Superior temporal gyrus (tissue), 1 donor: ENCODE measurements around the gene ZNF619.
"Not testable (repeated sequence)": the region's sequence is repeated elsewhere in the genome, so short reads cannot be mapped to it uniquely, and the experiment has no call there.

Source experiments
- DNase-seq: peaks from one replicate; pipeline ENCODE4 v3.0.0-alpha.2; 2016; ENCODE audit errors: extremely low spot score

The ZNF619 gene

DNA sequence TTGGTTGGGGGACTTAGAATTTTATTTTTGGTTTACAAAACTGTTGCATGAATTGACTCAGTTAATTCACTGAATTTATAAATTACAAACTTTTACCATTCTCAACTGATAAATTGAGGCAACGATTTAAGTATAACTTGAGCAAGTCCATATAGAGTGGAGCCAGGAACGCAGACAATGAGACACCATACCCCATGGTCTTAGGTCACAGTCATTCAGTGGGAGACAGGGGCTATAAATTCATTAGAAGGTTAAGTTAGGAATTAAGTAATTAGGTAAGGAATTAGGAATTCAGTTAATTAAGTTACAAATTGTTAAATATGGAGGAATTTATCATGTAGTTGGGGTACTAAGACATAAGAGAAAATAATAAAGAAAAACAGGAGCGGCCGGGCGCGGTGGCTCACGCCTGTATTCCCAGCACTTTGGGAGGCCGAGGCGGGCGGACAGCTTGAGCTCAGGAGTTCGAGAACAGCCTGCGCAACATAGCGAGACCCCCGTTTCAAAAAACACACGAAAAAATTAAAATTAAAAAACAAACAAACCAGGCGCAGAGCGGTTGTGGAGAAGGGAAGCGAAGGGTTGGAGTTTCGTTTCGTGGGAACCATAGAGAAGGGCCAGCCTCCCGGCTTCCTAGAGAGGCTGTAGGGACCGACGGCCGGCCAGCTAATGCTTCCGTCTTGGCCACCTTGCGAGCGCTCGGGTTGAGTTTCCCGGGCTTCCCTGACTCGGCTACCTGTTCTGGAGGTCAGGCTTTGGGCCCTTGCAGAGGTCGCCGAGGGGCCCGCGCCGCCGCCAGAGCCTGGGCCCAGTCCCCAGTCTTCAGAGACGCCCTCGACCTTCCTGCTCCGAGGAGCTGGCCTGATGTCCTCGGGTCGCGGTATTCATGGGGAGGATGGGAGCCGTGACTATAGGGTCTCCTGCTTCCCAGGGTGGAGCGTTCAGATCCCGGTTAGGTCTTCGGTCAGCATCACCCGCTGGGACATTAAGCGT is at the start of gene ZNF619:
TSS of gene ZNF619 (plus strand) at position 645 of the 993 bp plus-strand sequence. CDS start 858 bp downstream, outside the sequence.
- DNase-seq: peak; percentile 83

DNA sequence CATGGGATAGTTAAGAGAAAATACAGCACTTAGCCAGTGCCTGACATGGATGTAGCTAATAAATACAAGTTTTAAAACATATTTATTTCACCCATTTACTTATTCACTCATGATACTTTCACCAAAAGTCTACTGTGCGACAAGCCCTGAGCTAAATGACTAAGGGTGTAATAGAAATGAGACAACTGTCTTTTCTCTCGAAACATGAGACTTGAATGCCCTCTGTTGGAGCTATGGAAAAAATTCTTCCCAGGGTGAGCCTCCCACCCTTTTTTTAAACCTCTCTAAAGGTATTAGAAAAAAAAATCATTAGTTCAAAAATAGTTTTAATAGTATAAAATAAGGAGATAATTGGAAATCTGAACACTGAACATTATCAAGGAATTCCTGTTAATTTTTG is 44.1 kb upstream of the ZNF619 start:
- no peak for DNase-seq

DNA sequence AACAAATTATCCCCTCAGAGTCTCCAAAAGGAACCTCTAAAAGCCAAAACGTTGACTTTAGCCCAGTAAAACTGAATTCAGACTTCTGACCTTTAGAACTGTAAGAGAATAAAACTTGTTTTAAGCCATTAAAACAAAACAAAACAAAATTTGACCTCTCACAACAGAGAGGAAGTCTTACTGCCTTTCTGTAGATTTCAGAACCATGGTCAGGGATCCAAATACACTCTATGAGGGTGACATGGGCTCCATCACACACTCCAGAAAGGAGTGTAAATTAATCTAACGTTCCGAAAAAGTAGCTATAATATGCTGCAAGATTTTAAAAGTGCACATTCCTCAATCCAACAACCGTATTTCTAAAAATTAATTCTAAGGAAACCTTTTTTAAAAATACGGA is 39.0 kb upstream of the ZNF619 start:
- no peak for DNase-seq

DNA sequence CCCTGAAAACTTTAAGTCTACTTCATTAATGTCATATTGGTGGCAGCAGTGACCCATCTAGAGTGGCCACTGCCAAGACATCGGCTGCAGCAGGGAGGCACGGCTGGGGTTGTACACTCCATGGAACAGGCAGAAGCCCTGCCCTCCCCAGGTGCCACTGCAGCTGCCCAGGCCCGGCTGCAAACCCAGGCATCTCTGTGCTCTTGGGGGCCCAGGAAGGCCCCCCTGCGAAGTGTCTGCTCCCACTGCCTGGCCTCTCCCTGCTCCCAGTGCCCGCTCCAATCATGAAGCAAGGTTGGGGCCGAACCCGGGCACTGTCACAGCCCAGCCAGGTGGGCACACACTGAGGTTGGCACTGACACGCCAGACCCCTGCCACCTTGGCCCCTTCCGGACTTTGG is 31.9 kb upstream of the ZNF619 start:
- no peak for DNase-seq

DNA sequence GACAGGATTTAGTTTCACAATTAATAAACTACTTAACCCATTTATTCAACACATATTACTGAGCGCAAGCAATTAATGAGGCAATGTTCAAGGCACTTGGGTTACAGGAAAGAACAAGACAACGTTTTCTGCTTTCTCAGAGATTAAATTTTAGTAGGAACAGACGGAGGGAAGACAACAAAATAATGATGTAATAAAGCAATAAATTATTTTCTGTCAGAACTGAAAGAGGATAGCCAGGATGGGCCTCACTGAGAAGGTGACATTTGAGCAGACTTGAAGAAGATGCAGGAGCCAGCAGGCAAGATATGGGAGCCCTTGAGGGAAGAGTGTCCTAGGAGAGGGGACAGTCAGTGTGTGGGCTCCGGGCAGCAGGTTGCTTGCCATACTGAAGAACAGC is 31.0 kb upstream of the ZNF619 start:
- DNase-seq: no peak

DNA sequence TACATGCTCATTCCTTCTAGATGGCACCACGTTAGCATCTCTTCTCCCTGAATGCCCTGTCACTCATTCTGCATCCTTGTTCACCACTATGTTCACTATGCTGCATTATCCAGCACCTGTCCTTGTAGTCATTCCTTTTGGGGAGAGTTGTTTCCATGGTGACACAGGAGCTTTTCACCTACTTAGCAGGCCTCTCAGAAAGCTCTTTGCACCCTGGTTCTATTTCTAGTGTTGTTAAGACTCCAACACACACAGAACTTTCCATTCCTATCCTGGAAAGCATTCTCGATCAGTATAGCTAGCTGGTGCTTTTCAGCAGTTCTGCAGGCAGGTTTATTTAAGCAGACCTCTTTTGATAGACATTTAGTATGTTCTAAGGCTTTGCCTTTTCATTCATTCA is 26.5 kb upstream of the ZNF619 start:
- DNase-seq: peak; percentile 63

DNA sequence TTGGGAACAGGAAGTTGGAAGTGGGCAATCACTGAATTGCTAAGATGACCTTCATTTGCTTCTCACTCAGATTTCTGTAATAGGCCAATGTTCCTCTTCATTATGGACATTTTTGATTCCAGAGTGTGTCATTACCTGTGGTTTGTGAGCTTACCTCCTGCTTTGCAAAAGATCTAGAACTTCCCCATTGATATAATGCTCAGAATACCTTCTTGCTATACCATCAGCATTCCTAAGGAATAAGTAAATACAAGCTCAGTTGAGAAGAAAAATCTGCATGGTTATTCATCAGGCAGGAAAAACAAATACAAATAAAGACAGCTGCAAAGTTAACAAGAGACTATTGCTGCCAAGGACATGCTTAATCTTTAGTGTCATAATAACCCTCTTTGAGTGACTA is 25.4 kb upstream of the ZNF619 start:
- DNase-seq: no peak

DNA sequence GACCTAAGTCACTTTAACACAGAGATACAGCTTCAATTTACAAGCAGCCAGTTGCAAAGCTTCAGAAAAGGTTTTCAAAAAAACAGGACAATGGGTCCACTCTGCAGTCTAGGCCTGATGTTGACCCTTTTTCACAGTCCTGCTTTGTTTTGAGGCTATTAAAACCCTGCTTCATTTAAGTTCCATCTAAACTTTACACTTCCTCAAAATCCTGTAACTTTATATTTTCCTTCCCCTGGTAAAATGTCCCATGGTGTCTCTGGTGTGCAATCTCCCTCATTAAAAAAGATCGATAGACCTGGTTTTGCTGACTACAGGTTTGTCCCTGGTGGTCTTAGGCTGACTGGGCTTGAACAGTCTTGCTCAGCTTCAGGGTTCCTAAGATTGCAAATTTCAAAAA is 24.9 kb upstream of the ZNF619 start:
- DNase-seq: no peak

DNA sequence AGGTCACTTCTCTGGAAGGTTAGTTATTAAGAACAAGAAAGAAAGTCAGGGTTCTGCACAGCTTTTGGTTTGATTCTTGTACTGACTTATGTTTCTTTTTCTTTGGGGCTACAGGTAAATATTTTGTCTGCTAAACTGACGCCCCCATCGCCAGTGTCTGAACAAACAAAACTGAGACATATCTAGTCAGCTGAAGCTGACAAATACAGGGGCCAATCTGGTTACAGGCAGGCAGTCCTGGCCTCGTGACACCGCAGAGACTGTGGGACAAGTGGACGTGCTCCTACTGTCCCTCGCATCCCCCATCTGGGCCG is 24.4 kb upstream of the ZNF619 start:
- no peak for DNase-seq

DNA sequence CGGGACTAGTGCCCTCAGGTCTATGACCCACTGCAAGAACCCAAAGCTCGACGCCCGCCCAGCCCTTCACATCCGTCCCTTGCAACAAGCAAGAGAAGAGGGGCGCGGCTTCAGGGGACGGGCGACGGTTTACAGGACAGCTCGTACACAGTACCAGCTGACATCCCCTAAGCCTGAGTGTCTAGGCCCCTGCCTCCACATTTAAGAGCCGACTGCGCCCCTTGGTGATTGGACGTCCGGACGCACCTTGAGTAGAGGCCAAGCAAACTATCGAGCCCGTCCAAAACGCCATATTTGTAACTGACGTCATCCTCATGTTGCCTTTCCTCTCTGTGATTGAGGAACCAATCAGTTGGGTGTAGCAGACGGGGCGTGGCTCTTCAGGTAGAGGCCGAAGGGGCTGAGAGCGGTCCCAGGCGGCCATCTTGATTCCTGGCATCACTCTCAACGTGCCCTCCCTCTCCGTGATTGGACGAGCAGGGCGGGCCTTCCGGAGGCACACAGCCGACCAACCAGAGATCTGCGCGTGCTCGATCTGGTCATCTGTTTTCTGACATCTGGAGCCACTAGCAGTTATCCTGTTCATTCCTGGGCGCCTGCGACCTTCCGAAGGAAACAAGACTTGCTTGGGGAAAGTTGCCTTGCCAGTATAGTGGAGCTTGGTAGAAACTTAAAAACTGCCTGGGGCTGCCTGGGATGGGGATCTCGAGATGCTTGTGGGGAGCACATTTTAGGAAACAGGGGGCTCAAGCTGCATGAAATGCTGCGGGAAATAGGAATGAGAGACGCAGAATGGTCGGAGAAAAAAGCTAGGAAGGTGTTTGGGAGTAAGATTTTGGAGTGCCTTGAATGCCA is 23.8 kb upstream of the ZNF619 start:
- peak; percentile 99 for DNase-seq

DNA sequence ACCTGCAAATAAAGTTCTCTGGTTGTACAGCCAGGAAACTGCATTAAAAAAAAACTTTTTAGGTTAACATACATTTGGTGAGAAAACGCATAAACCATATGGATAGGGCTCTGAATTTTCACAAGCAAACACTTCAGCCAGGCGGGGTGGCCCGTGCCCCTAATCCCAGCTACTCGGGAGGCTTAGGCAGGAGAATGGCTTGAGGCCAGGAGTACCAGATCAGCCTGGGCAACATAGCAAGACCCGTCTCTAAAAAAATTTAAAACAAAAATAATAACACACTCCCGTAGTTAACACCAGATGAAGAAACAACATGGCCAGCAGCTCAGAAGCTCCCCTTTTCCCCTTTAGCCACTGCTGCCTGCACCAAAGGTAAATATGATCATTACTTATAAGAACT is 23.0 kb upstream of the ZNF619 start:
- no peak for DNase-seq

DNA sequence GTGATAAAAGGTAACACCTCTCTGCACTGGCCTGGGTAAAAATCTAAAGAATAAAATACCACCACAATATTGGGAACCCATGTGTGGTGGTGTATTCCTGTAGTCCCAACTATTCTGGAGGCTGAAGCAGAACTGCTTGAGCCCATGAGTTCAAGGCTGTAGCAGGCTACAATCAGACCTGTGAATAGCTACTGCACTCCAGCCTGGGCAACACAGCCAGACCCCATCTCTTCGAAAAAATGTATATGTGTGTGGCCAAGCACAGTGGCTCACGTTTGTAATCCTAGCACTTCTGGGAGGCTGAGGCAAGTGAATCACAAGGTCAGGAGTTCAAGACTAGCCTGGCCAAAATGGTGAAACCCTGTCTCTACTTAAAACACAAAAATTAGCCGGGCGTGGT is 21.6 kb upstream of the ZNF619 start:
- DNase-seq: no peak

DNA sequence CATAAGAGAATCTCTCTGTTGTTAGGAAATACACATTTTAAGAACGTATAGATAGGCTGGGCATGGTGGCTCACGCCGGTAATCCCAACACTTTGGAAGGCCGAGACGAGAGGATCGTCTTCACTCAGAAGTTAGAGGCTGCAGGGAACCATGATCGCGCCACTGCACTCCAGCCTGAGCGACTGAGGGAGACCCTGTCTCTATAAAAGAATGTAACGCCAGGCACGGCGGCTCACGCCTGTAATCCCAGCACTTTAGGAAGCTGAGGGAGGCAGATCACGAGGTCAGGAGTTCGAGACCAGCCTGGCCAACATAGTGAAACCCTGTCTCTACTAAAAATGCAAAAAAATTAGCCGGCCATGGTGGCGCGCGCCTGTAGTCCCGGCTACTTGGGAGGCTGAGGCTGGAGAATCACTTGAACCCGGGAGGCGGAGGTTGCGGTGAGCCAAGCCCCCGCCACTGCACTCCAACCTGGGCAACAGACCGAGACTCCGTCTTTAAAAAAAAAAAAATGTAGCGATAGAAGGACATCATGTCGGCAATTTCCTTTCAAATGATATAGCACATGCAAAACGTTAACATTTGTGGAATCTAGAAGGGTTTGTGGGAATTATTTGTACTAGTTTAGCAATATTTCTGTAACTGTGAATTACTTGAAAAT is 20.5 kb upstream of the ZNF619 start:
- DNase-seq: no peak

DNA sequence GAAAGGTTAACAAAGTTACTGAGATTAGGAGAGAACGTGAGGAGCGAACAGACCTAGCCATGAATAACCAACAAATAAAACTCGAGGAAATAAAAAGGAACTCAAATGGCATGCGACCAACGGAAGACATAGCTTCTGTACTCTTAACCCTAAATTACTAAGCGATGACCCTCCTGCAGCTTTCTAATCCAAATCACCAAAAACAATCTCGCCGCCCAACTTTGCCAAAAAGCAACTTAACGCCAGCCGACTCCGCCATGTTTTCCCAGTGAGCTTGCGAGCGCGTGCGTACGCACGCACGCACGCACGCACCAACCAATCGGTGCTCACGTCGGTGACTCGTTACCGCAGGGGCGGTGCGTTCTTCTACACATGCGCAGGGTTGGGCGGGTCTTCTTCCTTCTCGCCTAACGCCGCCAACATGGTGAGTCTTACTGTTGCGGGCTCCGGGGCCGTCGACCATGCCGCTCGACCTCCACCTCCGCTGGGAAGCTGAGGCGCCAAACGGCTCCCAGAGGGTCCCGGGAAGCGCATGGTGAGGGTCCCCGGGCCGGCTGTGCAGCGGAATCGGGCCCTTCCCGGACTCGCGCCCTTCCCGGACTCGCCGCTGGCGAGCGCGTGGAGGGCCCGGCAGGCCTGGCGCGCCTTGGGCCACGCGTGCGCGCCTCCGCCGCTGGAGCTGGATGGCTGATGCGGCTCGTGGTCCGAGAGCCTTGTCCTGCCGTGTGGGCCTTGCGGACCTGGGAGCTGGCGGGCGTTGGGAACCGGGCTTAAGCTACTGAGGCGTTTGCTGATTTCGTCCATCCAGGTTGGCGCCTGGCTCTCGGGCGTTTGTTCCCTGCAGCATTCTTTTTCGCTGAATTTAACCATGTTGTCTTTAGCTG is 19.7 kb upstream of the ZNF619 start, which contains the start of gene RPL14:
TSS of gene RPL14 (plus strand) at position 400 of the 884 bp plus-strand sequence. CDS start at position 533, 133 bp downstream.
- peak; percentile 98 for DNase-seq

DNA sequence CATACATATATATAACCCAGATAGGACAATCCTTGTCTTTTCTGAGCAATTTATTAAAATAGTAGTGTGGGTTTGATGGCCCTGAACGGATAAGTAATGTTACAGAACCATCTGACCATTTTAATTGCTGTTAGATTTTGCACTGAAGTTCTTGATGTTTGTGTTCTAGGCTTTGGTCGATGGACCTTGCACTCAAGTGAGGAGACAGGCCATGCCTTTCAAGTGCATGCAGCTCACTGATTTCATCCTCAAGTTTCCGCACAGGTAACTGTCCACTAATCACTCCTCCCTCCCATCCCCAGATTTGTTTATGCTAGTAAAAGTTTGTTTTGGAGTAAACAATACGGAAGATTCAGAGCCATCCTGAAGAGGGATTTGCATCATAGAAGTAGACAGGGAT is 18.4 kb upstream of the ZNF619 start:
- DNase-seq: no peak

DNA sequence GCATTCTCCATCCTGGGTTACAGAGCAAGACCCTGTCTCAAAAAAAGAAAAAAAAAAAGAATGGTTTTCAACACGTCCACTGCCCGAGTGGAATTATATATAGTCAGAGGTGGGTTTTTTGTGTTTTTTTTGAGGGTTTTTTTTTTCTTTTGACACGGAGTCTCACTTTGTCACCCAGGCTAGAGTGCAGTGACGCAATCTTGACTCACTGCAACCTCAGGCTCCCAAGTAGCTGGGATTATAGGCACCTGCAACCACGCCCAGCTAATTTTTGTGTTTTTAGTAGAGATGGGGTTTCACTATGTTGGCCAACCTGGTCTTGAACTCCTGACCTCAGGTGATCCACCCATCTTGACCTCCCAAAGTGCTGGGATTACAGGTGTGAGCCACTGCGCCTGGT is 16.4 kb upstream of the ZNF619 start:
- DNase-seq: not testable (repeated sequence)

DNA sequence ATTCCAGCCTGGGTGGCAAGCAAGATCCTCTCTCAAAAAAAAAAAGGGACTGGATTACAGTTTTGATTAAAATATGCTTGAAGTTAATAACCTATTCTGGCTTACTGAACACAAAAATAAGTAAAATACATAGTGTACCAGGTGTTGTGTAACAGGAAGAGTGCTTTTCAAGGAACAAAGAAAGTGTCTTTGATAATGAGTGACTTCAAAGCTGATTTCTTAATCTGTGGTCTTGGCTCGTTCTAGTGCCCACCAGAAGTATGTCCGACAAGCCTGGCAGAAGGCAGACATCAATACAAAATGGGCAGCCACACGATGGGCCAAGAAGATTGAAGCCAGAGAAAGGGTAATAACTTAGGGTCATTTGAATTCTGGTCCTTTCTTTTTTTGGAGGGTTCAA is 15.8 kb upstream of the ZNF619 start:
- DNase-seq: no peak

DNA sequence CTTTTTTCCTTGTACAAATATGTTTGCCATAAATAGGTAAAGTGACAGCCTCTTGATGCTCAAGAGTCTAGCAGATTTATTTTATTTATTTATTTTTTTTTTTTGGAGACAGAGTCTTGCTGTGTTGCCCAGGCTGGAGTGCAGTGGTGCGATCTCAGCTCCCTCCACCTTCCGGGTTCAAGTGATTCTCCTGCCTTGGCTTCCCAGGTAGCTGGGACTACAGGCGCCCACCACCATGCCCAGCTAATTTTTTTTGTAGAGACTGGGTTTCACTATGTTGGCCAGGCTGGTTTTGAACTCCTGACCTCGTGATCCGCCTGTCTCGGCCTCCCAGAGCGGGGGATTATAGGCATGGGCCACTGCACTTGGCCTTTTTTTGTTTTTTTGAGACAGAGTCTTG is 14.1 kb upstream of the ZNF619 start:
- DNase-seq: not testable (repeated sequence)

DNA sequence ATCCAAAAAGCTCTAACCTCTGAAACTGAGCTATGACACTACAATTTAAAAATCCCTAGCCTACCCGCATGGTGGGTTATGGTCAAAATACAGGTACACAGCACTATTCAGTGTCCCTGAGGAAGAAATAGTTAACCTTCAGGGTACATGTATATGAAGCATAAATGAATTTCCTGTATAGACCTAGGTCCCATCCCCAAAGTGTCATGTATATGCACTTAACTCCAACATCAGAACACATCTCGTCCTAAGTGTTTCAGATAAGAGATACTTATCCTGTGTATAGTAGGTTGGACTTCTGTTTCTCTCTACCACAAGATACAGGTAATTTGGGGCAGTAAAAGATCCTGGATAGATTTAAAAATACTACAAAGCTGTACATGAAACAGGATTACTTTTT is 13.3 kb upstream of the ZNF619 start:
- no peak for DNase-seq

DNA sequence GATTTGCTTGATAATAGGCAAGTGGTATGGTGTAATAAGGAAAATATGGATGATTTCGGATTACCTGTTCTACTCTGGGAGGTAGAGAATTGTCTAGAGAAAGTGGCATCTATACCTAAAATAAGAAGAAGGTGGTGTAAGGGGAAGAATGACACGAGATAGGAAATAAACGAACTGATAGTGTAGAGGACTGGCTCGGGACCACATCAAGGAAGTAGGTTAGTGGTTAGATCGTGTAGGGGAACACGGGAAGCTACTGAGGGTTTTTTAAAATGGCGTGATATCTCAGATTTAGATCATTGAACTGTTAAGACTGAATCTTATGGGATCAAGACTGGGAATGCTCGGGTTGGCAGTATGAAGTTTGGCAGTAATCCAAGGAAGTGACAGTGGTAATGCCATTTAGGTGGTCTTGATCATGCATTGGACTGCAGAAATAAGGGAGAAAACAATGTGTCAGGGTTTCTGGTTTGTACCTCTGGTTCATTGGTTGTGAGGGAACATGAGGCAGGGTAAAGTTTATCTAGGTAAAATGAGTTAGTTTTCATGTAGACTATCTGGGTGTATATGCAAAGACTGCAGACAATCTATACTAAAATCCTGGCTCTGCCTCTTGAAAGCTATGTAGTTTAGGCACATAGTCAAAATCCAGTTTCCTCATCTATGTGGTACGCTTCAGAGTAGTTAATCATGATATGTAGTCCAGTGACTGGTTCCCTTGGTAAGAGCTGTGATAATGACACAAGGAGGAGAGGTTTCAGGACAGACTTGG is 12.4 kb upstream of the ZNF619 start:
- no peak for DNase-seq

DNA sequence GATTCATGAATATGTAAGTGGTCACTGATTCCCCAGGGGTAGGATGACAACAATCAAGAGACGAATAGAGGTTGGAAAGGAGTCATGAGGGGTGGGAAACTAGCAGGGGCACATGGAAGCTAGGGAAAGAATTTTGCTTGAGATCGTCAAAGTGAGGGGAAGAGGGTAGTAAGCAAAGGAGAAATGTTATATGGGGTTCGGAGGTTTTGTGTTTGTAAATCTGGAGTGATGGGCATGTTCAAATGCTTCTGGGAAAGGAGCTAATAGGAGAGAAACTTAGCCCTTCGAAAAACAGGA is 11.9 kb upstream of the ZNF619 start:
- no peak for DNase-seq
